HG02970 (cell line): ENCODE data around the gene CDRT15L2.
"Not testable (repeated sequence)": the region's sequence is repeated elsewhere in the genome, so short reads cannot be mapped to it uniquely, and the experiment has no call there.

ENCODE experiments used
- ATAC-seq: cut with Tn5 transposase; IDR thresholded peaks from one replicate; pipeline ENCODE4 v1.9.1; 2021; ENCODE audit warnings: mild to moderate bottlenecking, moderate library complexity, moderate number of reproducible peaks; ENCODE audit not compliant: unreplicated experiment, low FRiP score

CDRT15L2 gene

DNA sequence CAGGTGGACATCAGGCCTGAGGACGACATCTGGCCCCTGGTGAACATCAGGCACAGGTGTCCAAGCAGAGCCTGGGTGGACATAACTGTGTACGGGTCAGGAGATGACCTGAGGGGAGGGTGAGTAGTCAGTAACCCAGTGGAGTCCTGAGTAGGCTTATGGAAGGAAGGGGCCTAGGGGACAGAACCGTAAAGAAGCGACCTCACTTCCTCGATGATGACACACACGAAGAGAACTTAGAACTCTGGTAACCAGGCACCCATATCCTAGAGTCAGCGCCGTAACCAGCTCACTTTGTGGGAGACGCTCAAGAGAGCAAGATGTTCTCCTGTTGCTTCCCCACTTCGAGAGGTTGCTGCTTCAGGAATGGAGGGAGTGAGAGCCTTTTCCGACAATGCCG lies at the start of gene CDRT15L2:
TSS of gene CDRT15L2 (plus strand) at position 301 of the 400 bp plus-strand sequence. CDS start at position 321, 20 bp downstream.
- not testable (repeated sequence) for ATAC-seq

DNA sequence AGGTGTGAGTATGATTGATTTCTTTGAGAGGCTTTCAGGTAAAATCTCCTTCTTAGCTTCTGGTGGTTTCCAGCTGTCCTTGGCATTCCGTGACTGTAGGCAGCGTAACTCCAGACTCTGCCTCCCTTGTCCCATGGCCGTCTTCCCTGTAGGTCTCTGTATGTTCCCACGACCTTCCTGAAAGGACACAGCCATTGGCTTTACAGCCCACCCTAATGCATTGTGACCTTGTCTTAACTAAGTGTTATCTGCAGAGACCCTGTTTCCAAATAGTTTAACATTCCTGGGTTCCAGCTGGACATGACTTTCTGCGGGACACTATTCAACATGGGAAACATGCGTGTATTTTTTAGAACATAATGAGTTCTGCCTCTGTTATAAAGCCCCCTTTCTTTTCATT lies 49.4 kb upstream of the CDRT15L2 start:
- ATAC-seq, result not testable (repeated sequence)

DNA sequence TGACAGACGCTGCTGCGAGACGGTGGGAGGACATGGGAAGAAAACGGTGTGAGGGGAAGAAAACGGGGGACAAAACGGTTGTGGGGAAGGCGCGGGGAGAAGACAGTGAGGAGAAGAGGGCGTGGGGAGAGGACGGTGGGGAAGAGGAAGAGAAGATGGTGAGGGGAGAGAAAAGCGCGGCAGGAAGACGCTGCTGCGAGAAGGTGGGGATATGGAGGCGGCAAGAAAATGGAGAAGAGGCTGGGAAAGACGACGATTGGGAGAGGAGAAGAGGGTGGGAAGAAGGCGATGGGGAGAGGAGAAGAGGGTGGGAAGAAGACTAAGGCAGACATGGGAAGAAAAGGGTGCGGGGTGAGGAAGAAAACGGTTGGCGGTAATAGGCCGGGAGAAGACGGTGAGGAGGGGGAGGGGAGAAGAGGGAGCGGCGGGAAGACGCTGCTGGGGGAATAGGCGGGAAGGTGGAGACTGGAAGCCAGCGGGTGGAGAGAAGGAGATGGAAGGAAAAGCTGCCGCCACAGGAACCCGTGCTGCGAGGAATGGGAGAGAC lies 46.9 kb upstream of the CDRT15L2 start:
- ATAC-seq, result not testable (repeated sequence)

DNA sequence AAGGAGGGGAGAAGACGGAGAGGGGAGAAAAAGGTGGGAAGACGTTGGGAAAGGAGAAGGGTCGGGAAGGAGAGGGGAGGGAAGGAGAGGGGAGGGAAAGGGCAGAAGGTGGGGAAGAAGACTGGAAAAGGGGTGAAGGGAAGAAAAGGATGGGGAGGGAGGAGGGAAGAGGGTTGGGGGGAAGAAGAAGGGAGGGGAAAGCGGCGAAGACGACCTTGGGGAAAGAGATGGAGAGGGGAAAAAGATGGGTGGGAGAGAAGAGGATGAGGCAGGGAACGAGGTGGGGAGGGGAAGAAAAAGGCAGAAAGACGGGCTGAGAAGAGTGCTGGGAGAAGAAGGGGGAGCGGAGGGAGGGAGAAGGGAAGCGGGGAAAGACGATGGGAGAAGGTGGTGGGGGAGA lies 46.3 kb upstream of the CDRT15L2 start:
- not testable (repeated sequence) for ATAC-seq

DNA sequence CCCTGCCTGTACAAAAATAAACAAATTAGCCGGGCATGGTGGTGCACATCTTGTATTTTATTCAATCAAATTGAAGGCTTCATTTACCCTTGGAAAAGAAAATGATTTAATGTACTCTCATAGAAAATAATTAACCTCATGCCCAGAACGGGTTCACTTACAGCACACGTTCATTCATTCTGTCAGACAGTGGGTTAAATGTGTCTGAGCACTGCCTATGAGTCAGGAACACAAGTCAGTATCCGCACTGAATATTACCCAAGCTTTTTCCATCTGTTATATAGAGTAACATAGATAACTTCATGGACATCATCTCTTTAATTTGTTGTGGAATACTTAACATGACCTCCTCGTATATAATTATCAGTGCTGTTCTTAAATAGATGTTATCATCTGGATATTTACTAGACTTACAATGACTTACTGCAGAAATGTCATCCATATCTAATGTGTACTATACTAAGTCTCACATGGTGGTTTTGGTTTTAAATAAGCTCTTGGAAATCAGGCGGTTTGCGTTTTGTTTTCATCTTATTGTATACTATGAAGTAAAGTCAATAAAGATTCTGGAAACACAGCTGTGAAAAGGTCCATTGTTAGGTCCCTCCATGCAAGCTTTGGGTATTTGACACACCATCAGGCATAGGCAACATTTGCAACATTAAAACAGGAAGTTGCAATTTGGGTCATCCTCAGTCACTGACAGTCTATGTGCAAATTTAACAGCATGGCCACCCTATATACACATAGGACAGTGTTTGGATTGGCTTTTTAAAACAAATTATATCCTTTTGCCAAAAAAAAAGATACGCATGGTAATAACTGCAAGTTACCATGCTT lies 44.6 kb upstream of the CDRT15L2 start:
- not testable (repeated sequence) for ATAC-seq

DNA sequence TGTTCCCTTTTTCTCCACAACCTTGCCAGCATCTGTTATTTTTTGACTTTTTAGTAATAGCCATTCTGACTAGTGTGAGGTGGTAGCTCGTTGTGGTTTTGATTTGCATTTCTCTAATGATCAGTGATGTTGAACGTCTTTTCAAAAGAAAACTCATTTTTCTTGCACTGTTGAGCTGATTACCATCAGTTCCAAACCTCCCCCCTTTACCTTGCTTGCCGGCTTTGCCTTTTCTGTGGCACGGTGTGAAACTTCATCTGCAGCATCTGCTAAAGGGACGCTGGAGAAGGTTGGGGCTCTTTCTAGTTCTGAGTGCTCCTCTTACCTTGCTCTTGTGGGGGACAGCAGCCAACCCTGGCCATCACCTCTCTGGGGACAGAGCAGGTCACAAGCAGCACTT lies 39.1 kb upstream of the CDRT15L2 start:
- peak; percentile 91 for ATAC-seq

DNA sequence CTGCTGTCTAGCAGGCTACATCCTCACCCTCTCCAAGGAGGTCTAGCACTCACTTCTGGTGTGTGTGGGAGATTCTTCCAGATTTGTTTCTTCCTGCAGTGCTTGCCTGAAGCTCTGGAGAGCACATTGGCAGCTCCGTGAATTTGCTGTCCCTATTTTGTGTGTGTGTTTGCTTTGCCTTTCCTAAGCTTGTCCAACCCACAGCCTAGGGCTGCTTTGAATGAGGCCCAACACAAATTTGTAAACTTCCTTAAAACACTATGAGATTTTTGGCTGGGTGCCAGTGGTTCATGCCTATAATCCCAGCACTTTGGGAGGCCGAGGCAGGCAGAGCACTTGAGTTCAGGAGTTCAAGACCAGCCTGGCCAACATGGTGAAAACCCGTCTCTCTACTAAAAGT lies 38.7 kb upstream of the CDRT15L2 start:
- not testable (repeated sequence) for ATAC-seq

DNA sequence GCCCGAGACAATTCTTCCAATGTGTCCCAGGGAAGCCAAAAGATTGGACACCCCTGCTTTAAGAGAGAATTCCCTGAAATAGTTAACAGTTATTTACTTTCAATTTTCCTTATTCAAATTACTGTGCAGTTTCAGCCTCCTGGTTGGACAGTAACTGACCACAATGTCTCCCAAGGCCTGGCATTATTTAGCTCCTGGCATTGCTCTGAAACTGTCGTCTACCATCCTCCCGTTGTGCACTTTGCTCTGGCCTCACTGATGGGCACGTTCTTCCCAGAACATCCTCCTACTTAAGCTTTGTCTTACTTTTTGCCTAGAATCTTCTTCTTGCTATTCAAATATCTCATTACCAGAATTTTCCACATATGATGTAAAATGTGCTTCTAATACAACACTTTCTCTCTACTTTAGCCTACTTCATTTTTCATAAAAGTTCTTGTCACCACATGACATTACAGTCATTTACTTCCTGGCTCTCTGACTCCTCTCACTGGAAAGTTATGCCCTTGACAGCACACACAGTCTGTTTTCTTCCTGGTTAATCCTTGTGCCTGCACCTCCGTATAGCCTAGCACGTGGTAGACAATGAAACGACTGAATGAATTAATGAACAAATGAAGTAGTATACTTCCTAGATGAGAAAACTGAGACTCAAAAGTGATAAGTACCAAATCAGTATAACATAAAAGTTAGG lies 37.5 kb upstream of the CDRT15L2 start:
- not testable (repeated sequence) for ATAC-seq

DNA sequence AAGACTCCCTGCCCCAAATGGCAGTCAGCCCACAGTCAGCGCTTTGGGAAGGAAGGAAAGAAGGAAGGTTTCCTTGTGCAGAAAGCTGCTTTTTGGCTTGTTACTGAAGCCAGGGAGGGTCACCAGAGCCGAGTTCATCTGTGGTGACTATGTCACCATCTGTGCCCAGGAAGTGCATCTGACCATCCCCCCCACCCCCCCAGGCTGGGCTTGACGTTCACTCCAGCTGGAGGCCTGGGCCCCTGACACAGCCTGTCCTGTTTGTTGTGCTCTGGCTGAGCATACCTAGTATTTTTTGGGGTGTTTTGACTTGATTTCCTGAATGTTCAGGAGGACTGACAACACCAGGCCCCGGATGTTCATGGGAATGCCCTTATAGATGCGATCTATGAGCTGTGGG lies 31.6 kb upstream of the CDRT15L2 start:
- ATAC-seq, result not testable (repeated sequence)

DNA sequence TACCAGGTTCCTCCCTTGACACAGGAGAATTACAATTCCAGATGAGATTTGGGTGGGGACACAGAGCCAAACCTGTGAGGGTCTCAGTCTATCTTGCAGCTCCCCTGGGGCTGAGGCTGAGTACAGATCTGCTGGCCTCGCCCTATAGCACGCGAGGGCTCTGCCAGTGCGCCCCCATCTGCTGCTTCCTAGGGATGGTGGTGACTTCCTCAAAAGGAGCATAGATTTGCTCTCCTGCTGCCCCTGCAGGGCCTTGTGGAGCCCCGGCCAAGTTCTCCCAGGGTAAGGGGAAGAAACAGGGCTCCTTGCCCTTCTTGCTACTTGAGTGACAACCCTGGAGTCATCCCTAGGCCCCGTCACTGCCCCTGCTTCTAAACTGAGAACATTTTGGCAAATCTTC lies 26.6 kb upstream of the CDRT15L2 start:
- ATAC-seq, result not testable (repeated sequence)

DNA sequence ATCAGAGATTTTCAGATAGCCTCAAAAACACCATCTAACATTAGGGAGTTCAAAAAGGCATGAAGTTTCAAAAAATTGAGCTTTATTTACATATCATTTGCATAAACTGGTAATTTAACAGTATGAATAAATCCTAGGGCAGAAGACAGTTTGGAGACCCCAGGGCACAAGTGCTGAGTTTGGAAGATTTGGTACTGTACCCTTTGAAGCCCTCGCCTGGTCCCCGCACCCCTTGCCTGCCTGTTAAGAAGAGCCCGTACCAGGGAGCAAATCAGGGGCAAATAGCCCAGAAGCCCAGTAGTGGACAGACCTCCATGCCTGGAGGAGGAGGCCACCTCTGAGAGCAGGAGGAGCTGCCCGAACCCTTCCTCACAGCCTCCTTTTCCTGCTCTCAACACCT lies 24.8 kb upstream of the CDRT15L2 start:
- not testable (repeated sequence) for ATAC-seq

DNA sequence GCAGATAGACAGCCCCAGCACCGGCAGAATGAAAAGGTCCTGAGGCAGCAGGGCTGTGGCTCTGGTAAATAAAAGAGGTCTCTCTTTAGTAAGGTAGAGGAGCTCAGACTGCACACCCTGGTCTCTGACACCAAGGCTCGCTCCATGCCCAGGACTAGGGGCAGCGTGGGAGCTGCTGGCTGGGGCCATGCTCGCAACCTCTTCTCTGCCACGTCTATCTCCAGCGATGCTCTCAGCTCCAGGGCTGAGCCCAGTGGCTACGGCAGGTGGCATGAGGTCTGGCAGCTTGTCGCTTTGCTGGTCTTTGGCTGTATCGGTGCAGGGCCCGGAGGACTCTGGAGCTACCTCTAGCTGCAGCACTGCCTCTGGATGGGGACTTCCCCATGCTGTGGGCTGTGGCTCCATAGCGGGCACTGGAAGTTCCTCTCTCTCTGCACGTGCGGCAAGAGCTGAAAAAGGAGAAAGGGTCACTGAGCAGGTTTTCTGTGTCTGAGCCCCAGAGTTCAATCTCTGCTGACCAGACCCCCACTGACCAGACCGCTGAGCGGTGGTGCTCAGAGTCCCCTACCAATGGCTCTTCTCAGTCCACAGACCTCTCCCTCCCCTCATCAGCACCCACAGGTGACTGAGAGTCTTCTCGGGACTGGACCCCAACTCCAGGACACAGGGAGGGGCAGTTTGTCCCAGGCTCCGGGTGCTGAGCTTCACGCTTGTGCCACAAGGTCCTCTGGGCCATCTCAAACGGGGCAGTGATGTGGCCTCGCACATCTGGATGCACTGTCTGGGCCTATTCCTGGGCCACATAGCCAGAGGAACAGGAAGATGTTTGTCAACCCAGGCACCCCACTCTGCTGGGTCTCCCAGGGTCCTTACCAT lies 24.2 kb upstream of the CDRT15L2 start:
- ATAC-seq, result not testable (repeated sequence)

DNA sequence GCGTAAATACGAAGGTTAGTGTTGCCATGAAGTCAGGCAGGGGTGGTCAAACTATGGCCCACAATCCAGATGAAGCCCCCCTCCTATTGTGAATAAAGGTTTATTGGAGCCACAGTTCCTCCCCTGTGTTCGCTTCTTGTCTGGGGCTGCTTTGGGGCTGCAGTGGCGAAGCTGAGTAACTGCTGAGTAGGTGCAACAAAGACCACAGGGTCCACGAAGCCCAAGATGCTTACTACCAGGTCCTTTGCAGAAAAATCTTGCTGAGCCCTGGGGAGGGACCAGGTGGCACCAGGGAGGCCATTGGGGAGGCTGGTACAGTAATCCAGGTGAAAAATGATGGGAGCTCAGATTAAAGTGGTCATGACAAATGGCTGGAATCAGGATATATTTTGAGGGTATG lies 21.4 kb upstream of the CDRT15L2 start:
- not testable (repeated sequence) for ATAC-seq

DNA sequence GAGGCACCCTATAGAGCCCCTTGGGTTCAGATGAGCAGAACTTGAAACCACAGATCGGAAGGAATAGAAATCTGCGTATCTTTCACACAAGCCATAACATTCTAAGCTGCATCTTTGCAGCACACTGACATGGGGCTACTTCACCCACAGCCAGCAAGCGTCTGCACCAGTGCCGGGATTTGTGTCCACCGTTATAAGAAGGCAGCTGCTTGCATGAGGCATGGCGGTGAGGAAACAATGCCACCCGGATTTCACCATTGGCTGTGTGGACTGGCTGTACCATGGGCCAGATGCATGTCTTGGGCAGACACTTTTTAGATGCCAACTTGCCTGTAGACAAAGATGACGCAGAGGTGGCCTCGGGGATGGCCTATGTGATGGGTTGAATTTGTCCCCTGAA lies 20.5 kb upstream of the CDRT15L2 start:
- ATAC-seq, result not testable (repeated sequence)

DNA sequence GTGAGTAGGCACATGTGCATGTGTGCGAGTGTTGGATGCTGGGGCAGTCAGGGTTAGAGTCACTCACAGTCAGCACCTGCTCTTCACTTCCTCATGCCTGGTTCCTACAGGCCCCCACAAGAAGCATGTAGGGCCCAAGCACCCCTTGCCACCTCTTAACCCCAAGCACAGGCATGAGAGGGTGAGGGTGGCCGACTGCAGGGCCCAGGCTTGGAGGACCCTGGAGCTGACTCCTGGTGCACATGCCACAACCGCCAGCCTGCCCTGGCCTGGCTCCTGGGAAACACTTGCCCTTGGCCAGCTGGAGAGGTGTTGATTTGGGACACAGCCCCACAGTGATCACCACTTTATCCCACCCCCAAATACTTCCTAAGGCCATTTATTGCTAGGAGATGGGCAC lies 16.9 kb upstream of the CDRT15L2 start:
- ATAC-seq, result no peak

DNA sequence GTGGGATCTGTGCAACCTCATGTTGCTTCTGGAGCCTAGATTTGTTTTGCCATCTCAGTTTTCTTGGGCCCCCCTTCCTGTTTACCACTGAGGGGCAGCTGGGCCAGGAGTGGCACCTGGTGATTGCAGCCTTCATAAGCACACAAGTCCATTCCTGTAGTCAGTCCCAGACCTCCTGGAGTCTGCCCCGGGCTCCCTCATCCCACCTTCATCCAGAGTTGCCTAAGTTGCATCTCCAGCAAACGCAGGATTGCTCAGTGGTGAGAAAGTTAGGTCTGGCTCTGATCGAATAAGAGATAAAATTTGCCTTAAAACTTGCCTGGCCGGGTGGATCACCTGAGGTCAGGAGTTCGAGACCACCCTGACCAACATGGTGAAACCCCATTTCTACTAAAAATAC lies 14.3 kb upstream of the CDRT15L2 start:
- not testable (repeated sequence) for ATAC-seq

DNA sequence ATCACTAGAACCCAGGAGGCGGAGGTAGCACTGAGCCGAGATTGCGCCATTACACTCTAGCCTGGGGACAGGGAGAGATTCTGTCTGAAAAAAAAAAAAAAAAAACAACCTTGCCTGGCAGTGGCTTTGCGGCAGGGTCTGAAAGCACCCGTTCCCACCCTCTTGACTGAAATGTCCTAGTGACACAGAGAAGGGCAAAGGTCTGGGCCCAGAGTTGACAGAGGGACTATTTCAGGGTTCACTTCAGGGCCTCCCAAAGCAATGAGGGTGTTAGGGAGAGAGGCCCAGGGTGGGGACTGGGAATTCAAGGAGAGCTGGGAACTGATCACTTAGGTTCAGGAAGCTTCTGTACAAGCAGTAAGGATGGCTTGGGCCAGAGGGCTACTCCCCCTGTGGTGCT lies 13.8 kb upstream of the CDRT15L2 start:
- no peak for ATAC-seq

DNA sequence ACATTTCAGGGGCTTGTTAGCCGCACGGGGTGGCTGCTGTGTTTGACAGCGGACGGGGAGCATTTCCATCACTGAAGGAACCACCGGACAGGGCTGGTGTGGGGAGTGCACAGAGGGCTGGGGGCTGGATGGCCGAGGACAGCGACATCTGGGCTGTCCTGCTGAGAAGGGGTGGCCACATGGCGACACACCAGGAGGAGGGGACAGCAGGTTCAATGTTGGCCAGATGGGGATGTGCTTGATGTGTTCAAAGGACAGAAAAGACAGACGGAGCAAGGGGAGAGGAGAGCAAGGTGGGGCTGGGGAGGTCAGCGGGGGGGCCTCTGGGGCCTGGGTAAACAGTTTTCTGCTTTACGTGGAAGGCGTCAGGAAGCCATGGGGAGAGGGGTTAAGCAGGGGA lies 12.8 kb upstream of the CDRT15L2 start:
- not testable (repeated sequence) for ATAC-seq

DNA sequence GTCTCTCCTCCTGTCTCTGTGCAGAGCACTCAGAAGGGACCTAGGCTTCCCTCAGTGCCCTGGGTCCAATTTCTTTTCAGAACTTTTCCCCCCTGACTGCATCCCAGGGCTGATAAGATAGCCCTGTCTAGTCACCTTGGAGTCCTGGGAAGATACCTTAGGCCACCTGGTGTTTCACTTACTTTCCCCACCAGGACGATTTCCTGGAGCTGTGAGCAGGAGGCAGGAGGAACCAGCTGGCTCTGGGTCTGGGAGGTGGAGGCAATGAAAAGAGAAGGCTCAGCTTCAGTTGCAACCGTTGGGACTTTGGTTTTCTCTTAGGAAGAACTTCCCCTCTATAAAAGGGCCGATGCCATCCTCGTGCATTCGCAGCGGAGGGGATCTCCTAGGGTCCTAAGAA lies 12.1 kb upstream of the CDRT15L2 start:
- ATAC-seq, result not testable (repeated sequence)

DNA sequence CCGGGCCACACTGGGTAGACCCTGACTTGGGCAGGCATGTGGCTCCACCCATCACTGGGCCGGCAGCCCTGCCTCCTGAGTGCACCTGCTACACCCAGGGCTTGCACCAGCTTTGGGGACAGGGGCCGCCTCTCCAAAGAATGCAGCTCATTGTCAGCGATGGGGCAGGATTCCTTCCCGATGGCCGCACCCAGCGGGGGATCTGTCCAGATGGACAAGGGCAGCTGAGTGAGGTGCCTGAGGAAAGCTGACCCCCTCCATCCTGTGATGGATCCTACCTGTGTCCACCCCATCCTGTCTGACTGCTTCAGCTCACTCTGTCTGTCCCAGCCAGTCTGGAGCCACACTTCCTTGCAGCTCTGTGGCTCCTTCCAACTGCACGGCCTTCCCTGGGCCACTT lies 10.9 kb upstream of the CDRT15L2 start:
- not testable (repeated sequence) for ATAC-seq
